ENCODE results near the gene POLE. TPM values are rescaled to one million over a fixed set of nuclear protein-coding genes. Genes with fewer than 3 reads are reported as not detected.

Gene POLE
- total and polyA plus RNA-seq, 9 of the 15 experiments (the other 6 are each of a cell fraction or from before 2014, with no cell fraction given), result 2.4 to 154 (median 49.6) TPM

GRCh38 chr12:132633901-132634300 lies 53.2 kb downstream of the POLE start:
- in situ Hi-C loops (cut with MboI) (no loop called here), intact Hi-C loops (cut with micrococcal nuclease) (no loop called here)
- POLR2A ChIA-PET, result interaction anchor here (0.5 to 1.4 kb wide), 2 partner anchors 11 to 19 kb away, joined by 3 to 5 read pairs; no protein-coding TSS in a partner anchor
- no TSS peak for BruUV-seq (replicated peaks)
- H3K9me3 ChIP-seq (replicated peaks; ENCODE audit: control insufficient read depth, insufficient read depth, low read depth, low read length), result no peaks in the 10 kb centered on the region
- no peak overlapping the region for H3K9ac ChIP-seq (ENCODE audit: insufficient read depth in 1 of 2, low read depth in 2 of 2, low read length in 2 of 2)
- H3K36me3 ChIP-seq (ENCODE audit: control insufficient read depth, insufficient read depth, low read length), result peaks cover 100% of the 10 kb centered on the region
- DNase-seq (ENCODE audit: extremely low read depth in 1 of 4, low spot score in 3 of 4) (peak in 1 of 4 experiments; percentile 11), FAIRE-seq (no peak), ATAC-seq (no peak)
- no peak overlapping the region for H3K4me2 ChIP-seq (ENCODE audit: insufficient read depth, low read length)
- H3K27ac ChIP-seq (ENCODE audit: extremely low read depth, low read depth, low read length), result no peak overlapping the region
- H3K9me1 ChIP-seq (ENCODE audit: control insufficient read depth, insufficient read depth, low read length), result peaks cover 5% of the 10 kb centered on the region
- H3K79me2 ChIP-seq (ENCODE audit: control insufficient read depth, insufficient read depth, low read length), result no peaks in the 10 kb centered on the region; the same call in 2 of the 3 replicates
- no peak for TF ChIP-seq KAT2B (IDR thresholded peaks at IDR 0.05; ENCODE audit: low read depth, low read length)
- CTCF ChIA-PET (ENCODE audit: low intra/inter-chr PET ratio), result interaction anchor here (0.7 kb wide), 1 partner anchor 39 kb away, joined by 3 read pairs; no protein-coding TSS in a partner anchor
- H3K4me1 ChIP-seq (replicated peaks in 1 of 2; ENCODE audit: control insufficient read depth in 2 of 2, insufficient read depth in 2 of 2, low read length in 2 of 2), result 0 out of 5 replicates have a peak, but pooled peaks cover 0 to 3% of the 10 kb centered on the region in 2 experiments
- H3K4me3 ChIP-seq, result no peak overlapping the region
- peaks cover 1% of the 10 kb centered on the region; the same call in 1 of the 2 replicates for H4K20me1 ChIP-seq (replicated peaks; ENCODE audit: control insufficient read depth, insufficient read depth, low read length)
- 91% methylated on average over 9 of the region's 10 CpGs for WGBS (ENCODE audit: insufficient coverage, low coverage, missing lambda C conversion rate)
- H2AFZ ChIP-seq (ENCODE audit: low read depth, low read length), result no peak overlapping the region
- H3K27me3 ChIP-seq (ENCODE audit: control insufficient read depth in 2 of 2, insufficient read depth in 2 of 2, low read length in 2 of 2), result no peaks in the 10 kb centered on the region

GRCh38 chr12:132633398-132633797 lies 53.7 kb downstream of the POLE start:
- WGBS (ENCODE audit: insufficient coverage, low coverage, missing lambda C conversion rate), result 96% methylated on average over 8 of the region's 8 CpGs
- no peaks in the 10 kb centered on the region for H3K9me3 ChIP-seq (replicated peaks; ENCODE audit: control insufficient read depth, insufficient read depth, low read depth, low read length)
- TF ChIP-seq ARHGAP35 (IDR thresholded peaks at IDR 0.05; ENCODE audit: partially characterized antibody), result no peak
- TF ChIP-seq HLTF (IDR thresholded peaks at IDR 0.05), result no peak
- TF ChIP-seq SMARCC2 (IDR thresholded peaks at IDR 0.05; ENCODE audit: low read depth), result no peak
- TF ChIP-seq KAT7 (CRISPR knock-in tag; IDR thresholded peaks at IDR 0.05; ENCODE audit: borderline replicate concordance), result no peak
- no peak for TF ChIP-seq ZC3H11A (IDR thresholded peaks at IDR 0.05; ENCODE audit: low read depth, low read length)
- no peak for TF ChIP-seq GTF2A2 (tag; IDR thresholded peaks at IDR 0.05)
- no peak overlapping the region for H3K4me2 ChIP-seq (ENCODE audit: insufficient read depth, low read length)
- BruUV-seq (replicated peaks), result no TSS peak
- no peaks in the 10 kb centered on the region for H3K79me2 ChIP-seq (ENCODE audit: control insufficient read depth, insufficient read depth, low read length)
- ATAC-seq, result no peak
- no peak overlapping the region for H3K27ac ChIP-seq (ENCODE audit: extremely low read depth, low read depth, low read length)
- in situ Hi-C loops (cut with MboI) (no loop called here), intact Hi-C loops (cut with micrococcal nuclease) (no loop called here)
- peaks cover 99% of the 10 kb centered on the region for H3K36me3 ChIP-seq (ENCODE audit: control insufficient read depth, insufficient read depth, low read length)
- no peak overlapping the region for H3K4me3 ChIP-seq
- FAIRE-seq, result no peak
- H3K27me3 ChIP-seq (ENCODE audit: control insufficient read depth in 2 of 2, insufficient read depth in 2 of 2, low read length in 2 of 2), result no peaks in the 10 kb centered on the region
- H3K4me1 ChIP-seq (replicated peaks in 1 of 2; ENCODE audit: control insufficient read depth in 2 of 2, insufficient read depth in 2 of 2, low read length in 2 of 2), result 0 out of 5 replicates have a peak, but pooled peaks cover 0 to 3% of the 10 kb centered on the region in 2 experiments
- peaks cover 5% of the 10 kb centered on the region for H3K9me1 ChIP-seq (ENCODE audit: control insufficient read depth, insufficient read depth, low read length)
- ChIA-PET CTCF (ENCODE audit: low intra/inter-chr PET ratio) (no interaction called here), POLR2A (interaction anchor here (0.5 to 1.4 kb wide), 3 partner anchors 11 to 25 kb away, joined by 3 to 5 read pairs (median 4); no protein-coding TSS in a partner anchor)
- no peaks in the 10 kb centered on the region for H4K20me1 ChIP-seq (replicated peaks; ENCODE audit: control insufficient read depth, insufficient read depth, low read length)
- no peak for DNase-seq (ENCODE audit: extremely low read depth in 1 of 4, low spot score in 3 of 4)
- H3K9ac ChIP-seq (ENCODE audit: insufficient read depth in 1 of 2, low read depth in 2 of 2, low read length in 2 of 2), result no peak overlapping the region
- H2AFZ ChIP-seq (ENCODE audit: low read depth, low read length), result no peak overlapping the region
